Activated CD4-positive, alpha-beta memory T cell treated with anti-CD3 and anti-CD28 coated beads, Interleukin-2, amount 10 ng/mL, durations not matched to agents 7 days and 5 days (primary cell): ENCODE data around the gene HS3ST4. TPM values are rescaled to one million over a fixed set of nuclear protein-coding genes. Genes with fewer than 3 reads are reported as not detected.
"Not testable (repeated sequence)": the region's sequence is repeated elsewhere in the genome, so short reads cannot be mapped to it uniquely, and the experiment has no call there.

Experiments
- CTCF ChIA-PET: fragments of 350-600 bp; sonication (Branson Sonifier 250); formaldehyde crosslinking; loops from one replicate; lab custom pipeline; 2021; ENCODE audit warnings: antibody characterized with exemption, inconsistent platforms; lab: Charles Lee
- POLR2A ChIA-PET: fragments of 350-600 bp; sonication (Branson Sonifier 250); formaldehyde crosslinking; loops from one replicate; lab custom pipeline; 2021; ENCODE audit warnings: antibody characterized with exemption; lab: Charles Lee
- DNase-seq: peaks from one replicate; pipeline ENCODE4 v3.0.0-alpha.2; 2020
- H3K27ac Mint-ChIP-seq: one replicate; pipeline ENCODE4 v1.8.0; 2021; ENCODE audit warnings: mild to moderate bottlenecking, mixed read lengths
- H3K27me3 Mint-ChIP-seq: one replicate; pipeline ENCODE4 v1.8.0; 2021; ENCODE audit warnings: mixed read lengths
- H3K36me3 Mint-ChIP-seq: one replicate; pipeline ENCODE4 v1.8.0; 2021; ENCODE audit warnings: low read depth, mixed read lengths
- H3K4me1 Mint-ChIP-seq: one replicate; pipeline ENCODE4 v1.8.0; 2021; ENCODE audit warnings: mixed read lengths
- H3K4me3 Mint-ChIP-seq: one replicate; pipeline ENCODE4 v1.8.0; 2021; ENCODE audit warnings: mild to moderate bottlenecking, mixed read lengths
- H3K9me3 Mint-ChIP-seq: one replicate; pipeline ENCODE4 v1.8.0; 2021; ENCODE audit warnings: mixed read lengths
- total RNA-seq, 2 experiments: library from RNA; stranded (reverse); gene quantifications; one replicate each; pipeline ENCODE4 v1.2.3, GENCODE V29; 2021

The HS3ST4 gene
- total RNA-seq, 2 experiments from 2014 or later: not detected

GRCh38 chr16:26019381-26020242 is 327.9 kb downstream of the HS3ST4 start:
- Mint-ChIP-seq H3K27me3 (no peaks in the 10 kb centered on the region), H3K4me3 (no peak overlapping the region), H3K36me3 (no peaks in the 10 kb centered on the region), H3K27ac (no peak overlapping the region), H3K4me1 (no peaks in the 10 kb centered on the region), H3K9me3 (peaks cover 4% of the 10 kb centered on the region)
- CTCF ChIA-PET: no interaction called here
- POLR2A ChIA-PET: no interaction called here
- DNase-seq: no peak

GRCh38 chr16:26026709-26027450 is 335.1 kb downstream of the HS3ST4 start:
- H3K27ac Mint-ChIP-seq: no peak overlapping the region
- H3K4me1 Mint-ChIP-seq: no peaks in the 10 kb centered on the region
- no peak for DNase-seq
- H3K4me3 Mint-ChIP-seq: no peak overlapping the region
- no peaks in the 10 kb centered on the region for H3K9me3 Mint-ChIP-seq
- POLR2A ChIA-PET: no interaction called here
- H3K36me3 Mint-ChIP-seq: no peaks in the 10 kb centered on the region
- CTCF ChIA-PET: no interaction called here
- no peaks in the 10 kb centered on the region for H3K27me3 Mint-ChIP-seq

DNA sequence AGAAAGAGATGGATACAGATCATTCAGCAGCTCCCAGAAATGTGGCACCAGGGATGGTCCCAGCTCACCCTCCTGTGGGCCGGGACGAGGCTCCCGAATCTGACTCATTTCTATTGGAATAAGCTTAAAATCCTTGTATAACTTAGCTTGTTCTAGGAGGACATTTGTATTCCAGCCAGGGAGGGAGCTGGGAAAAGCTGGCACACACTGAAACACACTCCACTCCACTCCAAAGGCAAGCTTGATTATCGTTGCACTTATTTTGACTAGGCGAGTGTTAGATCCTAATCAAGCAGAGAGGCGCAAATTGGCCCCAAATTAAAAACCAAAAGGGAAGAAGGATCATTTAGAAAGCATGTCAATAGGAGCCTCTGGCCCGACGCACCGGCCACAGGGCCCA is 339.5 kb downstream of the HS3ST4 start:
- H3K4me3 Mint-ChIP-seq: no peak overlapping the region
- POLR2A ChIA-PET: no interaction called here
- H3K4me1 Mint-ChIP-seq: no peaks in the 10 kb centered on the region
- no peaks in the 10 kb centered on the region for H3K27me3 Mint-ChIP-seq
- H3K9me3 Mint-ChIP-seq: no peaks in the 10 kb centered on the region
- H3K27ac Mint-ChIP-seq: no peak overlapping the region
- CTCF ChIA-PET: no interaction called here
- no peak for DNase-seq
- H3K36me3 Mint-ChIP-seq: no peaks in the 10 kb centered on the region

- POLR2A ChIA-PET, CTCF ChIA-PET, H3K27ac Mint-ChIP-seq: not testable (repeated sequence)
Observed at GRCh38 chr16:26032661-26033060, 340.9 kb downstream of the HS3ST4 start.

DNA sequence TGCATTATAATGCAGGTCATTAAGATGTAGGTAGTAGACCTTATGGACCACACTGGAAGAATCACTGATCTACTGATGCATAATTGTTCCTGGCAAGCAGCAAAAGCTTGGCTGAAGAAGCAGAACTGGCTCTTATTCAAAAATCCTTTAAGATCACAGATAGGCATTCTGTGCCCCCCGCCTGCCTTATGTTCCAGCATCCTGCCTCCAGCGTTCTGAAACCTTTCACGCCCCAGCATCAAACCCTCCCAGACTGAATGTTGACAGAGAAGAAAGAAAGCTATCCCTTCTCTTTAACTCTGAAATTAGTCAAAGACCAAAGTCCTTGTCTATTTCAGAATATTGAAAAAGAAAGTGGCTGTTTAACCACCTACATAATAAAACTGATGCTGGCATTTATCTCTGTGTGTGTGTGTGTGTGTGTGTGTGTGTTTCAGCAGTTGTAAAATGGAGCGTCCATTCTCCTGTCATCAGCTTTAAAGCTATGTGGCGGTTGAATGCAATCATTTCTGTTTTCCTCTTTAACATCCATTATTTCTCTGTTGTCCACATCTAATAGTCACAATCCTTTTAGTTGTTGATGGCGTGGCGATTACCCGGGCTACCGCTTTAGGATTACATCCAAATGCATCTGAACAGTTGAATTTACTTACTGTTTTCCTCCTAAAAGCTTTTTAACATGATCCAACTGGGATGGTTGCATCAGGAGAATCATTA is 350.4 kb downstream of the HS3ST4 start:
- no peaks in the 10 kb centered on the region for H3K27me3 Mint-ChIP-seq
- H3K36me3 Mint-ChIP-seq: no peaks in the 10 kb centered on the region
- H3K4me3 Mint-ChIP-seq: no peak overlapping the region
- DNase-seq: no peak
- H3K4me1 Mint-ChIP-seq: no peaks in the 10 kb centered on the region
- H3K9me3 Mint-ChIP-seq: no peaks in the 10 kb centered on the region
- CTCF ChIA-PET: no interaction called here
- POLR2A ChIA-PET: no interaction called here
- no peak overlapping the region for H3K27ac Mint-ChIP-seq

More at GRCh38 chr16:26032661-26033060, 340.9 kb downstream of the HS3ST4 start:
- not testable (repeated sequence) for H3K4me3 Mint-ChIP-seq, H3K4me1 Mint-ChIP-seq, DNase-seq, H3K27me3 Mint-ChIP-seq, H3K9me3 Mint-ChIP-seq, H3K36me3 Mint-ChIP-seq

- Mint-ChIP-seq H3K27me3 (no peaks in the 10 kb centered on the region), H3K36me3 (no peaks in the 10 kb centered on the region), H3K9me3 (no peaks in the 10 kb centered on the region), H3K27ac (no peak overlapping the region), H3K4me3 (no peak overlapping the region), H3K4me1 (no peaks in the 10 kb centered on the region)
- ChIA-PET POLR2A (no interaction called here), CTCF (no interaction called here)
- no peak for DNase-seq
Observed at GRCh38 chr16:26050472-26050871, 358.7 kb downstream of the HS3ST4 start.

GRCh38 chr16:26051063-26051462 is 359.3 kb downstream of the HS3ST4 start:
- H3K9me3 Mint-ChIP-seq: no peaks in the 10 kb centered on the region
- H3K4me3 Mint-ChIP-seq: no peak overlapping the region
- POLR2A ChIA-PET: no interaction called here
- CTCF ChIA-PET: no interaction called here
- H3K27ac Mint-ChIP-seq: no peak overlapping the region
- H3K36me3 Mint-ChIP-seq: no peaks in the 10 kb centered on the region
- no peak for DNase-seq
- H3K4me1 Mint-ChIP-seq: no peaks in the 10 kb centered on the region
- no peaks in the 10 kb centered on the region for H3K27me3 Mint-ChIP-seq

DNA sequence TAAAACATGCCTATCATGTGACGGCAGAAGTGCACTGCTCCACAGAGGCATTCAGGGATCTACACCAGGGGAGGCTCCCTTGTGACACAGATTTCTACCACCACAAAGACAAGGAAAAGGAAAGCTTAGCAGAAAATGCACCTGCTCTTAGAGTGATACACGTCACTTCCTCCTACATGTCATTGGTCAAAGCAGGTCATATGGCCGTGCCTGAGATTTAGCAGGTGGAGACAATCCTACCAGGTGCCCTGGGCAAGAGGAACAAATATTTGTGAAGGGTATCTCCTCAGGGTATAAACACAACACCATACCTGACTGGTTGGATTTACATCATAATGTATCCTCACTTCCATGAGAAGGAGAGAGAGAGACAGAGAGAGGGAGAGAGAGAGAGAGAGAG is 362.1 kb downstream of the HS3ST4 start:
- Mint-ChIP-seq H3K36me3 (no peaks in the 10 kb centered on the region), H3K27ac (no peak overlapping the region), H3K9me3 (no peaks in the 10 kb centered on the region), H3K4me3 (no peak overlapping the region), H3K4me1 (no peaks in the 10 kb centered on the region), H3K27me3 (no peaks in the 10 kb centered on the region)
- ChIA-PET POLR2A (no interaction called here), CTCF (no interaction called here)
- DNase-seq: no peak

GRCh38 chr16:26058326-26058725 is 366.6 kb downstream of the HS3ST4 start:
- H3K27ac Mint-ChIP-seq: no peak overlapping the region
- no peak for DNase-seq
- no peaks in the 10 kb centered on the region for H3K36me3 Mint-ChIP-seq
- ChIA-PET POLR2A (no interaction called here), CTCF (no interaction called here)
- H3K4me1 Mint-ChIP-seq: no peaks in the 10 kb centered on the region
- H3K9me3 Mint-ChIP-seq: peaks cover 2% of the 10 kb centered on the region
- H3K27me3 Mint-ChIP-seq: no peaks in the 10 kb centered on the region
- no peak overlapping the region for H3K4me3 Mint-ChIP-seq

DNA sequence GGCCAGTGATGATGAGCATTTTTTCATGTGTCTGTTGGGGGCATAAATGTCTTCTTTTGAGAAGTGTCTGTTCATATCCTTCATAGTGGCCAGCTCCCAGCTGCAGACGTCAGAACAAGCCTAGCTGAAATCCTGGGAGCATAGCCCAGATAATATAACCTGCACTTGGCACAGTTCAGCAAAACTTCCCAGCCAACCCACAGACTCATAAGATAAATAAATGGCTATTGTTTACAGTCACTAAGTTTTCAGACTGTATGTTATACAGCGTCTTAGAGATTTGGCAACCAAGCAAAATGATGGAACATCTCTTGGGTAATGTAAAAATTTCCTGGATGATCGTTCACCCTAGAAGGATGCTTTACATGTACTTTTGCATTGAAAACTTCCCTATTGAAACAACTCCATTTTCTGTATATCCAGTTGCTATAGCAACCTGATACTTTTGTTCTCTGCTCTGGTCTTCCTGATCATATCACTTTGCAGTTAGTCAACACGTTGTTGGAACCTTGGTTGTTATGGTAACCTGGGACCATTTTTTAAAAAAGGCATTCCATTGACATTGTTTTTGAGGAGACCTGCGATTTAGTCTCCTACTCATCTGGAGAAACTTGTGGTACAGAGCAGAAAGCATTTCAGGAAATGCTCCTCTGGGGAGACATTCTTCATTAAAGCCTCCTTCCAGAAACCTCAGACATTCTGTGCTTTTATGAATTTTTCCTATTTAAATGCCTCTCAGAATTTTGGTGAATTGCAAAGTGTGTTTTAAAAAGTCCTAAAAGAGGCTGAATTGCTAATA is 378.7 kb downstream of the HS3ST4 start:
- Mint-ChIP-seq H3K36me3 (no peaks in the 10 kb centered on the region), H3K9me3 (no peaks in the 10 kb centered on the region), H3K4me3 (no peak overlapping the region), H3K27me3 (no peaks in the 10 kb centered on the region), H3K4me1 (no peaks in the 10 kb centered on the region), H3K27ac (no peak overlapping the region)
- no peak for DNase-seq
- CTCF ChIA-PET: no interaction called here
- POLR2A ChIA-PET: no interaction called here

DNA sequence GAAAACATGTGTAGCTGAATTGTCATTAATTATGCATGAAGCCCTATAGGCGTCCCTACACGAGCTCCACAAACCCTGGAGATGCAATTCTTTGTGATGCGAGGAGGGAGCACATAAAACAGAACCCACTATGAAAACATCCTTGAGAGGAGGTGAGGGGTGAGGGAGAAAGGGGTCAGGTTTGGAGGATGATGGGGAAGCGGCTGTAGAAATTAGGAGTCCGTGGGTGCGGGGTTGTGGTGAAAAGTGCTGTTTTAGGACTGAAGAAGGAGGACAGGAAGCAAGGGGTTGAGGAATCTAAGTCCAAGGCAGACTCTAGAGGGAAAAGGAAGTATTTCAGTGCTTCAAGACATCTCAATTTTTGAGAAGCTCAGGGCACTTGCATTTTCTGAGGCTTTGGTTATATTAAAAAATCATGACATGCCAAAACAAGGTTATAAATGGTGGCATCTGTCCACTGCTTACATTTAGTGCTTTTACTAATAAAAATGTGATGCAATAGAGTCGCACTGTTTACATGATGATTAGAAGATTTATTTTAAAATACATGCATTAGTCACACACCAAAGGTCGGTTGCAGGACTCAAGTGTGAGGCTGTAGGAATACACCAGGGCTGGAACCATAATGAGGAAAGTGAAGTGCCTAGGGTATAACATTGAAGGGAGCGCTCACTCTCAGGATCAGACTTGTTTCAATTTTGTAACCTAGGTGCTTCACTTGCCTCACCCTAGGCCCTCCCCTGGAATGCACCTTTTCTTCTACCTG is 379.5 kb downstream of the HS3ST4 start:
- ChIA-PET POLR2A (no interaction called here), CTCF (no interaction called here)
- no peaks in the 10 kb centered on the region for H3K9me3 Mint-ChIP-seq
- DNase-seq: no peak
- H3K4me3 Mint-ChIP-seq: no peak overlapping the region
- H3K27ac Mint-ChIP-seq: no peak overlapping the region
- H3K36me3 Mint-ChIP-seq: no peaks in the 10 kb centered on the region
- H3K4me1 Mint-ChIP-seq: no peaks in the 10 kb centered on the region
- H3K27me3 Mint-ChIP-seq: no peaks in the 10 kb centered on the region

GRCh38 chr16:26078716-26079355 is 387.1 kb downstream of the HS3ST4 start:
- no peak overlapping the region for H3K27ac Mint-ChIP-seq
- H3K9me3 Mint-ChIP-seq: peaks cover 2% of the 10 kb centered on the region
- DNase-seq: no peak
- H3K27me3 Mint-ChIP-seq: no peaks in the 10 kb centered on the region
- H3K36me3 Mint-ChIP-seq: no peaks in the 10 kb centered on the region
- no peaks in the 10 kb centered on the region for H3K4me1 Mint-ChIP-seq
- CTCF ChIA-PET: no interaction called here
- POLR2A ChIA-PET: no interaction called here
- H3K4me3 Mint-ChIP-seq: no peak overlapping the region
